Activated CD4-positive, alpha-beta memory T cell treated with anti-CD3 and anti-CD28 coated beads, Interleukin-2, amount 10 ng/mL, durations not matched to agents 7 days and 5 days (primary cell): ENCODE data around the gene MAPK8. TPM values are rescaled to one million over a fixed set of nuclear protein-coding genes. Genes with fewer than 3 reads are reported as not detected.

ENCODE experiments used
- CTCF ChIA-PET: fragments of 350-600 bp; sonication (Branson Sonifier 250); formaldehyde crosslinking; loops from one replicate; lab custom pipeline; 2021; ENCODE audit warnings: antibody characterized with exemption, inconsistent platforms; lab: Charles Lee
- POLR2A ChIA-PET: fragments of 350-600 bp; sonication (Branson Sonifier 250); formaldehyde crosslinking; loops from one replicate; lab custom pipeline; 2021; ENCODE audit warnings: antibody characterized with exemption; lab: Charles Lee
- DNase-seq: peaks from one replicate; pipeline ENCODE4 v3.0.0-alpha.2; 2020
- H3K27ac Mint-ChIP-seq: one replicate; pipeline ENCODE4 v1.8.0; 2021; ENCODE audit warnings: mild to moderate bottlenecking, mixed read lengths
- H3K27me3 Mint-ChIP-seq: one replicate; pipeline ENCODE4 v1.8.0; 2021; ENCODE audit warnings: mixed read lengths
- H3K36me3 Mint-ChIP-seq: one replicate; pipeline ENCODE4 v1.8.0; 2021; ENCODE audit warnings: low read depth, mixed read lengths
- H3K4me1 Mint-ChIP-seq: one replicate; pipeline ENCODE4 v1.8.0; 2021; ENCODE audit warnings: mixed read lengths
- H3K4me3 Mint-ChIP-seq: one replicate; pipeline ENCODE4 v1.8.0; 2021; ENCODE audit warnings: mild to moderate bottlenecking, mixed read lengths
- H3K9me3 Mint-ChIP-seq: one replicate; pipeline ENCODE4 v1.8.0; 2021; ENCODE audit warnings: mixed read lengths
- total RNA-seq, 2 experiments: library from RNA; stranded (reverse); gene quantifications; one replicate each; pipeline ENCODE4 v1.2.3, GENCODE V29; 2021

Gene MAPK8
- total RNA-seq, 2 experiments from 2014 or later = 46.2 to 48.2 TPM

DNA sequence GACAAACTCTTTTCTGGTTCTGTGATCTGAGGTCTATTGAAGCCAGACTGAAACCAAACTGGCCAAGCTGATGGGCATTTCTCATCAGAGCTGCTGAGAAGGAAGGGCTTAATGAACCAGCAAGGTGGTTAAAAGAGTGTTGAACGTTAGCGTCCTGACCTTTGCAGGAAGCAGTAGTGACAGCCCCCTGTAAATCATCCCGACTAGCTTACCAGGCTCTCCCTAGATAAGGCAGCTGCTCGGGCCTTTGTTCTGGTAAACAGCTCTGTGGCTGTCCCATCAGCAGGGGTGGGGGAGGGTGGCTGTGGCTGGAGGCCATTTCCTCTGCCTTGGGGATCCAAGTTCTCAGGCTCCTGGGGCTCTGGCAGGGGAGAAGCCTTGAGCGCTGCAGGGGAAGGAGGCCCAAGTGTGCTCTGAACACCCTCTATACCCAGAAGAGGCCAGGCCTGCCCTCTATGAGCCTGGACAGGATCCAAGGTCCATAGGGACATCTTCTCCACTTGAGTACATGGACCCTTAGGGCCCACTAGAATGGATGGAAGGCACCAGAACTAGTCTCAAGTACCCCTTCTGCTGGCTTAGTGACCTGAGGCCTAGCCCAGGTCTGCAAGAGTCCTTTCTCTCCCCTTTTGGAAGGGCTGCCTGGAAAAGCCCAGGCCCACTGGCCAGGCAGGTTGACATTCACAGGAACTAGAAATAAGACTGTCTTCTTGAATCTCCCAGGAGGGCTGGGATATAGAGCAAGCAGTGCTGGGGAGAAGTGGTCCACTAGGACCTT lies 163.8 kb downstream of the MAPK8 start:
- ChIA-PET POLR2A (no interaction called here), CTCF (interaction anchor here (1.3 kb wide), 1 partner anchor 186 kb away, joined by 3 read pairs; no protein-coding TSS in a partner anchor)
- no peaks in the 10 kb centered on the region for H3K9me3 Mint-ChIP-seq

DNA sequence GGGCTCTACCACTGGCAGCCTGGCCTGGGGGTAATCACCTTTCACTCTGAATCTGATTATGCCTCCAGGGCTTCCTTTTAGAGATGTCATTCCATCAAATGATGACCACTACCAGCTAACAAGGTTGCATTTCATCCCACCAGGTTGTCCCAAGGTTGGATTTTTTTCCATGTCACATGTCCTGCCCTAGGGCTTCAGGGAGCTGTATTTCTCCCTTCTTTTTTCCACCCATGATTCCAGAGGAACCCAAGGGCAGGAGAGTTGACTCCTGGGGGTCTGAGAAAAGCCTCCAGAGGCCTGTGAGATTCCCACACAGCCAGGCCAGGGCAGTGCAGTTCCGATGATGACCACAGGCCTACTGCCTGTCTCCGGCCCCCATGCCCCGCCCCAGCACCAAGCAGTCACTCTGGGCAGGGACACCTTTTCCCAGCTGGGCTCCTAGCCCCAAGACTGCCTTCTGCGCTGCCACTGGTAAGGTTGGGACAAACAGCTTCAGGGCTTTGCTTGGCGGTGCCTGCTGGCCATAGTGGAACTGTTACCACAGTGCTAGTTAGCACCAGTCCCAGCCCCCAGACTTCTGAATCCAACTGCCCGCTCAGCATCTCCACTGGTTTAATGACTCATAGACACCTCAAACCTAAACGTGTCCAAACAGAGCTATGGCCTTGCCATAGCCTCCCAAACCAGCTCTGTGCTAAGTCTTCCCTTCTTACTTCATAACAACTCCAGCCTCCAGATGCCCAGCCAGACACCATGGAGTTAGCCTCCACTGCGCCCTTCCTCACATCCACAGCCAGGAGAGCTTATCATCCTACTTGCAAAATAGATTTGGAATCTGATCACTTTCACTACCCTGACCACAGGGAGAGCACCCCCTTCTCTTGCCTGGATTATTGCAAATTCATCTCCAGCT lies 164.7 kb downstream of the MAPK8 start:
- Mint-ChIP-seq H3K9me3 (no peaks in the 10 kb centered on the region), H3K27me3 (peaks cover 13% of the 10 kb centered on the region), H3K36me3 (no peaks in the 10 kb centered on the region), H3K4me1 (peaks cover 2% of the 10 kb centered on the region), H3K27ac (no peak overlapping the region), H3K4me3 (no peak overlapping the region)
- no peak for DNase-seq
- CTCF ChIA-PET = no interaction called here
- POLR2A ChIA-PET = no interaction called here

More for the DNA sequence above, 163.8 kb downstream of the MAPK8 start:
- no peak overlapping the region for H3K4me3 Mint-ChIP-seq
- H3K27ac Mint-ChIP-seq = no peak overlapping the region
- H3K4me1 Mint-ChIP-seq = peaks cover 2% of the 10 kb centered on the region
- DNase-seq = no peak
- peaks cover 6% of the 10 kb centered on the region for H3K27me3 Mint-ChIP-seq
- no peaks in the 10 kb centered on the region for H3K36me3 Mint-ChIP-seq

DNA sequence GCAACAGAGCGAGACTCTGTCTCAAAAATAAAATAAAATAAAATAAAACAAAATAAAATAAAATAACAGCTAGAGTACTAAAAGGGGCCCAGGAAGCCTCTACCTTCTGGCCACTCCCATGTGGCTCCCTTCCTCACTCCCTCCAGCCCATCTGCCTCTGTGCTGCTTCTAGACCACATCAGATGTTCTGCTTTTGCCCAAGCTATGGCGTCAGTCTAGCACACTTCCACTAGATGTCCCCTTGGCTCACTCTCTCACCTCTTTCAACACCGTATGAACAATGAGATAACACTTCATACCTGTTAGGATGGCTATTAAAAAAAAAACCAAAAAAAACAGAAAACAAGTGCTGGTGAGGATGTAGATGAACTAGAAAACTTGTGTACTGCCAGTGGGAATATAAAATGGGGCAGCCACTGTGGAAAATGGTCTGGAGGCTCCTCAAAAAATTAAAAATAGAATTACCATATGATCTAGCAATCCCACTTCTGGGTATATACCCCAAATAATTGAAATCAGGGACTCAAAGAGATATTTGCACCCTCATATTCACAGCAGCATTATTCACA lies 166.1 kb downstream of the MAPK8 start:
- Mint-ChIP-seq H3K4me1 (peaks cover 2% of the 10 kb centered on the region), H3K9me3 (no peaks in the 10 kb centered on the region), H3K27me3 (peaks cover 14% of the 10 kb centered on the region), H3K4me3 (no peak overlapping the region), H3K36me3 (no peaks in the 10 kb centered on the region), H3K27ac (no peak overlapping the region)
- ChIA-PET CTCF (no interaction called here), POLR2A (no interaction called here)
- DNase-seq = no peak

DNA sequence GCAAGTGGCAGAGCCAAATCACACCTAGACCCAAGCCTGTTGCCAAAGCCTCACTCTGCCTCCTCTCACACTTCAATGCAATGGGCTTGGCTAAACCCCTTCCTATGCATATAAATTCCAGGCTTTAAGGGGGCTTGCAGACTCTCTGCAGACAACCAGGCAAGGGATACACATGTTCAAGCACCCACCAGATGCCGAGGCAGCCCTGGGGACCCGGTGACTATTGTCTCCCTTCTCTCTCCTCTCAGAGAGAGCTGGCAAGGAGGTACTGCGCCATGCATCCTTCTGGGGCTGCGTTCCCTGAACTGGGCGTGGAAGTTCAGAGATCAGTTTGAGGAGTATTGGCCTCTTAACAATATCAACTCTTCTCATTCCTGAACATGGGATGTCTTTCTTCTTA lies 167.2 kb downstream of the MAPK8 start:
- Mint-ChIP-seq H3K4me1 (no peaks in the 10 kb centered on the region), H3K27me3 (peaks cover 18% of the 10 kb centered on the region), H3K36me3 (no peaks in the 10 kb centered on the region), H3K9me3 (no peaks in the 10 kb centered on the region), H3K4me3 (no peak overlapping the region), H3K27ac (no peak overlapping the region)
- no peak for DNase-seq
- CTCF ChIA-PET = no interaction called here
- POLR2A ChIA-PET = no interaction called here

DNA sequence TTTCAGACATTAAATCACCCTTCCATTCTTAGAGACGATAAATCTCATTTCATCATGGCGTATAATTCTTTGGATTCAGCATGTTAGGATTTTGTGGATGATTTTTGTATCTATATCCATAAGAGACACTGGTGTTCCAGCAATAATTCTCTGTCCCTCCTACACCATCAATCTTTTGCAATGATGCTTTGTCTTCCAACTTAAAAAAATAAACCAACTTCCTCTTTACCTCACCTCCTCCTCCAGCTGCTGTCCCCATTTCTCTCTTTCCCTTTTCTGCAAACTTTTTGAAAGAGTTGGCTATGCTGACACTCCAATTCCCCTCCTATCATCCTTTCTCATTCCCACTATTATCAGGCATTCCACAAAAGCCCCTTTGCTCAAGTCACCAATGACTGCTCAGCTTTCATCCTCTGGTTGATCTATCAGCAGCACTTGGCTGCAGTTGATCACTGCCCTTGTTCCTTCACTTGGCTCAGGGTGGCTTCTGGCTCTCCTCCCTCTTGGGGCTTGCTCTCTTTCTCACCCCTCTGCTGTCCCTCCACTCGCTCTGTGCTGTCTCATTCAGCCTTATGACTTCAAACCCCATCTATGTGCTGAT lies 168.4 kb downstream of the MAPK8 start:
- POLR2A ChIA-PET = interaction anchor here (1.5 kb wide), 1 partner anchor 19 kb away, joined by 3 read pairs; no protein-coding TSS in a partner anchor
- Mint-ChIP-seq H3K9me3 (no peaks in the 10 kb centered on the region), H3K27me3 (peaks cover 18% of the 10 kb centered on the region), H3K4me1 (no peaks in the 10 kb centered on the region), H3K27ac (no peak overlapping the region), H3K4me3 (no peak overlapping the region), H3K36me3 (no peaks in the 10 kb centered on the region)
- CTCF ChIA-PET = no interaction called here
- DNase-seq = no peak

DNA sequence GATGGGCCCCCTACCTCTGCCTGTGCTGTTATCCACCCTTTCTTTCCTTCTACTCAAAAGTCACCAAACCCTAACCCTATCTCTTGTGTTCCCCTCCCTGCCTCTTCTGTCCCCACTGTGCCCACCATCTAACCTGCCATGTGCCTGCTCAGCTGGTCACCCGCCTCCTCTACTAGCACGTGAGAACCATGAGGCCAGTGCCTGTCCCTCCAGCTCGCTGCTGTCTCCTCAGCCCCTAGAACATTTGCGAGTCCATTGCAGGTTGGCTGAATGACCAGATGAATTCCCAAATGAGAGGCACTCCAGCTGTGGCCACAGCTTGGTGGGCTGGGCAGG lies 169.4 kb downstream of the MAPK8 start:
- no peaks in the 10 kb centered on the region for H3K9me3 Mint-ChIP-seq
- ChIA-PET CTCF (no interaction called here), POLR2A (no interaction called here)
- DNase-seq = no peak
- no peaks in the 10 kb centered on the region for H3K4me1 Mint-ChIP-seq
- no peaks in the 10 kb centered on the region for H3K36me3 Mint-ChIP-seq
- peaks cover 19% of the 10 kb centered on the region for H3K27me3 Mint-ChIP-seq
- H3K4me3 Mint-ChIP-seq = no peak overlapping the region
- no peak overlapping the region for H3K27ac Mint-ChIP-seq

DNA sequence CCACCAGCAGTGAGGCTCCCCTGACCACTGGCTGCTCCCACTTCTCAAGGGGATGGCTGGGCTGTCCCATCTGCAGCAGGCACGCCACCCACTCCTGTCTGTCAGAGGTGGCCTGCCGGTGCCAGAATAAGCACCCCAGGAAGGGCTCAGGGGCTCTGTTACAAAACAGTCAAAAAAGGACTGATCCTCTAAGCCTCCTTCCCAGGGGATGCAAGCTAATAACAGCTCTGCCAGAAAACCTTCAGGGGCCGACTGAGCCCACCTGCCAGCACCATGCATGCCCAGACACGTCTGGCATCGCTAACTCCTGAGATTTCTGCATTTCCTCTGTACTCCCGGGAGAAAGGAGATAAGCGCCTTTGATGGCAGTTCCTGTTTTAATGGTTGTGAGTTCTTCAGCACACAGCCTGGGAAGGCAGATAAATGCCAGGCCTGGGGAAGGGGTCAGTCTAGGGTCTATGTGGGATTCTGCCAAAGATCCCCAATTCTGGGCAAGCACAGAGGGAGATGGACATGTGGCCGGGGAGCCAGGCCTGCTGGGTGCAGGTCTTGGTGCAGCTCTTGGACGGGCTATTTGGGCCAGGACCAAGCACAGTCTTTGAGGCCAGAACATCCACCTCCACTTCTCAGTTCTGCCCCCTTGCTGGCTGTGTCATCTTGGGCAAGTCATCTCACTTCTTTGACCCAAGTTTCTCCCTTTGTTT lies 170.0 kb downstream of the MAPK8 start:
- no peak overlapping the region for H3K27ac Mint-ChIP-seq
- no peaks in the 10 kb centered on the region for H3K9me3 Mint-ChIP-seq
- H3K27me3 Mint-ChIP-seq = peaks cover 19% of the 10 kb centered on the region
- ChIA-PET POLR2A (no interaction called here), CTCF (no interaction called here)
- no peaks in the 10 kb centered on the region for H3K4me1 Mint-ChIP-seq
- DNase-seq = no peak
- H3K36me3 Mint-ChIP-seq = no peaks in the 10 kb centered on the region
- no peak overlapping the region for H3K4me3 Mint-ChIP-seq

DNA sequence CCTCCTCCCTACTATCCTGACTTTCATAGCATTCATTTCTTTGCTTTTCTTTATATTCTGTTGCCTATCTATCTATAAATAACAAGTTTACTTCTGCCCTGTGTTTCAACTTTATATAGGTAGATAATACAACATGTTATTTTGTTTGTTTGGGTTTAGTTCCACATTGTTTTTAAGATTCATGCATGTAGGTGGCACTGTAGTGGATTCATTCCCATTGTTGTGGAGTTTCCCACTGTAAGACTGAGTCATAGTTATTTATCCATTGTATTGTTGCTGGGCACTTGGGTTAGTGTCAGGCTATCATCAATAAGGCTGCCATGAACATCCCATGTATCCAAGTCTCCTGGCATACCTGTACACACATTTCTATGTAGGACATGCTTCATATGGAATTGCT lies 170.7 kb downstream of the MAPK8 start:
- DNase-seq = no peak
- H3K4me1 Mint-ChIP-seq = no peaks in the 10 kb centered on the region
- no peaks in the 10 kb centered on the region for H3K9me3 Mint-ChIP-seq
- no peak overlapping the region for H3K4me3 Mint-ChIP-seq
- POLR2A ChIA-PET = no interaction called here
- no peak overlapping the region for H3K27ac Mint-ChIP-seq
- CTCF ChIA-PET = no interaction called here
- peaks cover 22% of the 10 kb centered on the region for H3K27me3 Mint-ChIP-seq
- H3K36me3 Mint-ChIP-seq = no peaks in the 10 kb centered on the region

DNA sequence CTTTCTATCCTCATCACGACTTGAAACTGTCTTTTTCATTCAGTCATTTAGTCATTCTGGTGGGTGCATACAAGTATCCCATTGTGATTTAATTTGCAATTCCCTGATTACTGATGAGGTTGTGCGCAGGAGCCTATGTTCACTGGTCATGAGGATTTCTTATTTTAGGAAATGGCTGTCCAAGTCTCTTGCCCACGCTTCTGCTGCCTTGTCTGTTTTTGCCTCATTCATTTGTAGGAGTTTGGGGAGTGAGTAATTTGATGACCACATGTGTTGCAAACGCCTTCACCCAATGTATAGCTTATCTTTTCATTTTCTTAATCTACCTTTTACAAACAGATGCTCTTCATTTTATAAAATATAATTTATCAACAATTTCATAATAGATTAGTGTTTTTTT lies 171.1 kb downstream of the MAPK8 start:
- Mint-ChIP-seq H3K27ac (no peak overlapping the region), H3K4me3 (no peak overlapping the region), H3K4me1 (no peaks in the 10 kb centered on the region), H3K9me3 (no peaks in the 10 kb centered on the region), H3K27me3 (peaks cover 25% of the 10 kb centered on the region), H3K36me3 (no peaks in the 10 kb centered on the region)
- ChIA-PET POLR2A (no interaction called here), CTCF (no interaction called here)
- DNase-seq = no peak

DNA sequence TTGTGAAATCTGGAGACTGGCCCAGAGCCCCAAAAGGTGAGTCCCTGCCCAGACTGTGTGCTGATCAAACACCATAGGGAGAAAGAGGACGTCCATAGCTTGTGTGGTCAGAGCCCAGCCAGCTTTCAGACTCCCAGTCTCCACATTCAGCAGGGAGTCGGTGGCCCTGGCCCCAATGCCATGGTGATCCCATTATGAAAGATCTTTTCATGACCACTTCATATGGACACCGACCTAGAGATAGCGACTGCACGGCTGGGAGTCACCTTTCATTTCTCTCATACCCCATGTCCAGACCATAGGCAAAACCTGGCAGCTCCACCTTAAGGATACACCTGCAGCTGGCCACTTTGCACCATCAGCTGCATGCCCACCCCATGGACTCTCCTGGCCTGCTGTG lies 172.0 kb downstream of the MAPK8 start:
- Mint-ChIP-seq H3K36me3 (no peaks in the 10 kb centered on the region), H3K27ac (no peak overlapping the region), H3K4me1 (no peaks in the 10 kb centered on the region), H3K4me3 (no peak overlapping the region), H3K27me3 (peaks cover 29% of the 10 kb centered on the region), H3K9me3 (no peaks in the 10 kb centered on the region)
- CTCF ChIA-PET = no interaction called here
- DNase-seq = no peak
- POLR2A ChIA-PET = no interaction called here

DNA sequence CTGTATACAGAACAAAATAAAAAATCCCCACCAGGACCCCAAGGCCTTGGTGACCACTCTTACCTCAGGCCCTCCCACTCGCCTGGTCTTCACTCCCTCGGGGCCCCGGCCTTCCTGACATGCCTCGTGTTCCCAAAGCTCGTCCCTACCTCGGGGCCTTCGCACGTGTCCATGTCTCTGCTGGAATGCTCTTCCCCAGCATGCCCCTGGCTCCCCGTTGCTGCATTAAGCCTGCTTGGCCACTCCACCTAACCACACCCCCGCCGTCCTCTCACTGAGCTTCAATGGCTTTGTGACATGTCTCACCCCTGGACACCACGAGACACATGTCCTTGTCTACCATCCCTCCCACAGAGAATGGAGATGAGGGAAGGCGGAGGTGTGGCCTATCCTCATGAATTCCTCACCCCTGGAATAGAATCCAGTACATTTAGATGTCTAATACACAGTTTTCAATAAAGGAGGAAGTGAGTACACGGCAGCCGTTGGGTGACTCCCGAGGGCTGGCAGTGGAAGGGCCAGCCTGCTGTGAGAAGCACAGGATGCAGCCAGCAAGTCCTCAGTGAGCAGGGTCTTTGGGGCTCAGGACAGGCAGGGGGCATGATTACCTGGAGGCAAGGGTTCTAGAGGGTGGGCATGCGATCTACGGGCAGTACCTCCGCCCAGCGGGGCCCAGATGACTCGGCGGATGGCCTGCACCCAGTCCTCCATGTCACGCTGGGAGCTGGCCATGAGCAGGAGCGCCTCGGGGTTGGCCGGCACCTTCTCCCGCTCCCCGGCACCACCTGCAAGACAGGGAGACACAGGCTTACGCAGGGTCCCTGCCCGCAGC lies 172.7 kb downstream of the MAPK8 start:
- H3K4me3 Mint-ChIP-seq = no peak overlapping the region
- no peaks in the 10 kb centered on the region for H3K9me3 Mint-ChIP-seq
- H3K4me1 Mint-ChIP-seq = no peaks in the 10 kb centered on the region
- no peak overlapping the region for H3K27ac Mint-ChIP-seq
- H3K36me3 Mint-ChIP-seq = no peaks in the 10 kb centered on the region
- ChIA-PET CTCF (no interaction called here), POLR2A (no interaction called here)
- peaks cover 32% of the 10 kb centered on the region for H3K27me3 Mint-ChIP-seq
- DNase-seq = no peak
